D721Med (cell line): ENCODE data around the gene EFL1.
A peak's percentile ranks its signal among the peaks of the same experiment; 100 is the strongest.

ENCODE experiments used
- DNase-seq: peaks from one replicate; pipeline ENCODE4 v3.0.0; 2011; ENCODE audit warnings: low spot score; ENCODE audit not compliant: insufficient read length
- FAIRE-seq: peaks from 2 replicates; lab custom pipeline; 2011; peaks lifted over from hg19 to GRCh38; lab: Jason Lieb, UNC
- TF ChIP-seq, protein P1 (sequence below): IDR thresholded peaks from 2 replicates; pipeline ENCODE4 v1.5.1; 2012; ENCODE audit warnings: mild to moderate bottlenecking, control low read depth; ENCODE audit not compliant: insufficient read depth; ENCODE audit errors: missing control alignments

Gene EFL1

DNA sequence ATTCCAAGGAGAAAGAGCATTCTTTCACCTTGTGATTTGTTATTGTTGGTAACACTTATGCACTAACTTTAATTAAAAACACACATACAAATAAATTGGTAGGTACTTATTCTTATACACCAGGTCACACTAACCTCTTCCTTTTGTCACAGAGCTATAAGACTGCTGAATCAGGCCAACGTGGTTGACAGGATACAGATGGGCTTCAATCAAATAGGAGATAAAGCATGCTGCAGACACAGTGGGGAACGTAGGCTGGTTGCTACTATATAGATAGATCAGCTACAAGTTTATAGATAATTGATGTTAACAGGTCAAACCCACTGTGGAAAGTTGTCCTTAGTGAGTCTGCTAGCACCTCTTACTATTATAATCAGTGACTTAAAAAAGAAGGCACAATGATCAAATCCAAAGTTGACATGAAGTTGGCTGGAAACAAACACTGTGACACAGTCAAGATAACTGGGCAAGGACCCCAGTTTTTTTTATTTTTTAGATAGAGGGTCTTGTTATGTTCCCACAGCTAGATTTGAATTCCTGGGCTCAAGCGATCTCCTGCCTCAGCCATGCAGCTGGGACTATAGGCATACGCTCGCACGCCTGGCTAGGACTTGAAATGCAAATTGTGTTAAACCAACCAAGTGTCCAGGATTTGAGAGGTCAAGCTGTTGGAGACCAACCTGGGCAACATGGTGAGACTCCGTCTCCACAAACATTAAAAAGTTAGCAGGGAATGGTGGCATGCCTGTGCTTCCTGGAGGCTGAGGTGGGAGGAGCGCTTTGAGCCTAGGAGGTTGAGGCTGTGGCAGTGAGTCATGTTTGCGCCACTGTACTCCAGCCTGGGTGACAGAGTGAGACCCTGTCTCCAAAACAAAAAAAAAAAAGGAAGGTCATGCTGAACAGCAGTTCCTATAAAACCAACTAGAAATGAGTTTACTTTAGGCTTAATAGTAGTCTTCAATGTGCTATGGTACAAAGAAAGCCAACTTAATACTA lies 118.8 kb downstream of the EFL1 start:
- FAIRE-seq (no peak), DNase-seq (no peak)
- TF ChIP-seq, protein P1, sequence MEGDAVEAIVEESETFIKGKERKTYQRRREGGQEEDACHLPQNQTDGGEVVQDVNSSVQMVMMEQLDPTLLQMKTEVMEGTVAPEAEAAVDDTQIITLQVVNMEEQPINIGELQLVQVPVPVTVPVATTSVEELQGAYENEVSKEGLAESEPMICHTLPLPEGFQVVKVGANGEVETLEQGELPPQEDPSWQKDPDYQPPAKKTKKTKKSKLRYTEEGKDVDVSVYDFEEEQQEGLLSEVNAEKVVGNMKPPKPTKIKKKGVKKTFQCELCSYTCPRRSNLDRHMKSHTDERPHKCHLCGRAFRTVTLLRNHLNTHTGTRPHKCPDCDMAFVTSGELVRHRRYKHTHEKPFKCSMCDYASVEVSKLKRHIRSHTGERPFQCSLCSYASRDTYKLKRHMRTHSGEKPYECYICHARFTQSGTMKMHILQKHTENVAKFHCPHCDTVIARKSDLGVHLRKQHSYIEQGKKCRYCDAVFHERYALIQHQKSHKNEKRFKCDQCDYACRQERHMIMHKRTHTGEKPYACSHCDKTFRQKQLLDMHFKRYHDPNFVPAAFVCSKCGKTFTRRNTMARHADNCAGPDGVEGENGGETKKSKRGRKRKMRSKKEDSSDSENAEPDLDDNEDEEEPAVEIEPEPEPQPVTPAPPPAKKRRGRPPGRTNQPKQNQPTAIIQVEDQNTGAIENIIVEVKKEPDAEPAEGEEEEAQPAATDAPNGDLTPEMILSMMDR = no peak

DNA sequence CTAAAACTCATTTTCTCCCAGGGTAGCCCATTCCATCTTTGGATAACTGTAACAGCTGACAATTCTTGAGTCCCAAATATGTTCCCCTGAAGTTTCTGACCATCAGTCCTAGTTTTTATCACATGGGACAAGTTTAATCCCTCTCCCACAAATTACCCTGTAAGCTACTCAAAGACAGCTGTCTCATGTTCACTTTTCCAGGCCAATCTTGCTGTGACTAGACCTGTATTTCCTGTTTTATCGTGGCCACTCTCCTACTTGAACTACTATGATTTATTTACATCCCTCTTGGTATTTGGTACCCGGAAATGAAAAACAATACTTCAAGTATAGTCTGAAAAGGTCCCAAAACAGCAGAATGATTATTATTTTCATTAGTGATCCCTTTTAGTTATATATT lies 121.6 kb downstream of the EFL1 start:
- no peak for FAIRE-seq
- DNase-seq = no peak
- TF ChIP-seq, protein P1 = no peak

DNA sequence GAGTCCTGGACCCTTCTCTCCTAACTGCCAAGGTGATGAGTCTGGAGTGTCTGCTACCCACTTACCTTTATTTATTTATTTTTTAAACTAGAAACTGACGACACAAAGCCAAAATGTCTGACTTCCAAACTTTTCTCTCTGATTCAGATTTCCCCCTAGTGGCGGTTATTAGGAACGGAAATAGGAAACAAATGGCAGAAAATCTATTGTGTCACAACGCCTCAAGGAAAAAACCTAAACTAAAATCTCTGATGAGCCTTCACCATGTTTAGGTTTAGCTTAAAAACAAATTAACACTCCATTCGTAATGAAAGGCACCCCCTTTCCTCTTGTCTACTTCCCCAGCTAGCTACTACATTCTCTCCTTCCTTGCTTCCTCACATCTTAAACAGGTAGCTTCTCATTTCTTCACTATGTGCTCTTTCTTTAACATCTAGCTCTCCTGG lies 122.7 kb downstream of the EFL1 start:
- TF ChIP-seq, protein P1 = peak; percentile 57
- DNase-seq = no peak
- FAIRE-seq = no peak

DNA sequence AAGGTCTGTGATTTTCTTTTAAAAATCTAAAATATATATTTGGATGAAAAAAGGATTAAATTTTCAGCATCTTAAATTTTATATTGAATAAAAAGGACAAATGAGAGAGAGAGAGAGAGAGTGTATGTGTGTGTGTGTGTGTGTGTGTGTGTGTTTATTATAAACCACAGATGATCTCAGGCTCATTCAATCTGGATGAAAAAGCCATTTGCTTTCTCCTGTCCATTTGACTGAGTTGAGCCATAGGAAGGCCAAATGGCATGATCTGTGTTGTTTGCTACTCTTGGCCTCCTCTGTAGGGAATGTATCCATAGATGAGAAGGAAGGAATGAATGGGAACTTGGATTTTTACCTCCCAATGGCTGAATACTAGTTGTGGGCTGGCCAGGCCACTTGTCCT lies 124.2 kb downstream of the EFL1 start:
- FAIRE-seq = no peak
- DNase-seq = no peak
- TF ChIP-seq, protein P1 = no peak

DNA sequence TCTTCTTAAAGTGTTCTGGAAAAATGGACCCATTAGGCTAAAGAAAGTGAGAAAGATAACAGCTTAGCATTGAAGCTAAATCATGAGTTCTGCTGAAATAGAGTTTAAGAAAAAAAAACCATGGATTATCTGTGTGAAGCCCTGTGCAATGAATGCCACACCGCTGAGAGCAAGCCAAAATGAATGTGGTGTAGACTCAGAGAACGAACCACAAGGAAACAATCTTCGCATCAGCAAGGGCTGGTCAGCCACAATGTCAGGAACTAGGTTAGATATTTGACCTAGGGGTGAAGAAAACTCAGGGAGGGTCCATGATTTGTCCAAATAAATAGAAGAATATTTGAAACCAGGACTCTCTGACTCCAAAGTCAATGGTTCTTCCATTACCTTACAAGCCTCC lies 125.3 kb downstream of the EFL1 start:
- FAIRE-seq (no peak), DNase-seq (no peak)
- TF ChIP-seq, protein P1 = no peak

DNA sequence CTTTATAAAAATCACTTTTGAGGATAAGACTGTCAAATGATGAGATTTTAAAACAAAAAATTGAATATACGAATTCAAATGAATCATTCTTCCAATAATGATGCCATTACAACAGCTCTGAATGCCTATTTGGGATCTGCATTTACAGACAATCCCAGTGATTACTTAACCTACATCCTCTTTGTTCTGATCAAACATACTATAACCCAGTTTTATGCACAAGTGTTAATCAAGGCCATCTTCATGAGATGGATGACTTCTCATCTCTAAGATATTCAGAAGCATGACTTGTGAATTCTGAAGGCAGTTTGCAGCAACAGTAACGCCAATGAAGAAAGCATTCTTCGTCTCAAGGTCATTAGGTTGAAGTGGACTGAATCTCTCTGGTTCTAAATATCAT lies 126.4 kb downstream of the EFL1 start:
- TF ChIP-seq, protein P1 = no peak
- FAIRE-seq = no peak
- DNase-seq = no peak

DNA sequence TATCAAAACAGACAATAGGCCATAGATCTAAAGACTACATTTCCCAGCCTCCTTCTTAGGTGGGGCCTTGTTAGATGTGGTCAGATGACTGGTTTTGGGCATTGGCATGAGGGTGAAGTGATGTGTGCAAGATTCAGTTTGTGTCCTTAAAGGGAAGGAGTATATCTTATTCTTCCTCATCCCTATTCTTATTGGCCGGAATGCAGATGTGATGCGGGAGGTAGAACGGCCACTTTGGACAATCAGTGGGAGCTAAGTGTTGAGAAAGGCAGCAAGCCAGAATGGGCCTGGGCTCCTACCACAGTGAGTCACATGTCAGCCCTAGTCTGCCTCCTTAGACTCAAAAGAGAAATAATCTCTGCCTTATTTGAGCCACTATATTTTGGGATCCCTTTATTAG lies 126.9 kb downstream of the EFL1 start:
- DNase-seq (no peak), FAIRE-seq (no peak)
- TF ChIP-seq, protein P1 = no peak
